GM23338 (cell line): Measurements from ENCODE around the gene PPP1R7.

Source experiments
- EZH2 ChIP-seq: fragments of 200-600 bp; sonication (generic); IDR thresholded peaks from one replicate; pipeline ENCODE4 v1.8.0; 2017; ENCODE audit warnings: antibody characterized with exemption, mild to moderate bottlenecking, low read depth; ENCODE audit not compliant: unreplicated experiment
- EZH2phosphoT487 ChIP-seq: fragments of 200-600 bp; sonication (generic); IDR thresholded peaks from one replicate; pipeline ENCODE4 v1.8.1; 2018; ENCODE audit warnings: antibody characterized with exemption; ENCODE audit not compliant: unreplicated experiment
- POLR2AphosphoS5 ChIP-seq: IDR thresholded peaks from 2 replicates; pipeline ENCODE4 v1.6.1; 2016; ENCODE audit warnings: antibody characterized with exemption, low read depth
- STAT1 ChIP-seq: IDR thresholded peaks from one replicate; pipeline ENCODE4 v1.6.1; 2016; ENCODE audit warnings: antibody characterized with exemption; ENCODE audit not compliant: unreplicated experiment
- TF ChIP-seq, protein P1 (sequence below), 2 experiments: fragments of 200-600 bp in 1 of 2; sonication (generic) in 1 of 2; conservative IDR thresholded peaks; 2 replicates each; pipeline versions ENCODE4 v1.5.1 to v1.6.1; 2016 to 2017; ENCODE audit warnings: antibody characterized with exemption in 2 of 2, low read depth in 2 of 2, mild to moderate bottlenecking in 2 of 2, moderate library complexity in 1 of 2
- TF ChIP-seq, protein P2 (sequence below): IDR thresholded peaks from one replicate; pipeline ENCODE4 v1.6.1; 2018; ENCODE audit warnings: antibody characterized with exemption; ENCODE audit not compliant: unreplicated experiment

DNA sequence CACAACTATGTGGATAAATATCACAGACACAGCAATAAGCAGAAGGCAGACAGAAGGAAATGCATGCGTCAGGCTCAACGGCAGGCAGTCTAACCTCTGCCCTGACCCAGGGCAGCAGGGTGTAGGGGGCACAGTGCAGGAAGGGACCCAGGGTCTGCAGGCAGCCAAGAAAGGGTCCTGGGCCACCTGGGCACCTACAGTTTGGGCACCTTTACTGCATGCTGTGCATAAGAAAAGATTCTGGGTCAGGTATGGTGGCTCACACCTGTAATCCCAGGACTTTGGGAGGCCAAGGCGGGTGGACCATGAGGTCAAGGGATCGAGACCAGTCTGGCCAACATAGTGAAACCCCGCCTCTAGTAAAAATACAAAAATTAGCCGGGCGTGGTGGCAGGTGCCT lies 18.7 kb upstream of the PPP1R7 start:
- TF ChIP-seq, protein P1, sequence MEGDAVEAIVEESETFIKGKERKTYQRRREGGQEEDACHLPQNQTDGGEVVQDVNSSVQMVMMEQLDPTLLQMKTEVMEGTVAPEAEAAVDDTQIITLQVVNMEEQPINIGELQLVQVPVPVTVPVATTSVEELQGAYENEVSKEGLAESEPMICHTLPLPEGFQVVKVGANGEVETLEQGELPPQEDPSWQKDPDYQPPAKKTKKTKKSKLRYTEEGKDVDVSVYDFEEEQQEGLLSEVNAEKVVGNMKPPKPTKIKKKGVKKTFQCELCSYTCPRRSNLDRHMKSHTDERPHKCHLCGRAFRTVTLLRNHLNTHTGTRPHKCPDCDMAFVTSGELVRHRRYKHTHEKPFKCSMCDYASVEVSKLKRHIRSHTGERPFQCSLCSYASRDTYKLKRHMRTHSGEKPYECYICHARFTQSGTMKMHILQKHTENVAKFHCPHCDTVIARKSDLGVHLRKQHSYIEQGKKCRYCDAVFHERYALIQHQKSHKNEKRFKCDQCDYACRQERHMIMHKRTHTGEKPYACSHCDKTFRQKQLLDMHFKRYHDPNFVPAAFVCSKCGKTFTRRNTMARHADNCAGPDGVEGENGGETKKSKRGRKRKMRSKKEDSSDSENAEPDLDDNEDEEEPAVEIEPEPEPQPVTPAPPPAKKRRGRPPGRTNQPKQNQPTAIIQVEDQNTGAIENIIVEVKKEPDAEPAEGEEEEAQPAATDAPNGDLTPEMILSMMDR (conservative IDR thresholded peaks at IDR 0.05; ENCODE audit: low read depth in 2 of 2) = no peak
- TF ChIP-seq EZH2 = no peak
- TF ChIP-seq, protein P2, sequence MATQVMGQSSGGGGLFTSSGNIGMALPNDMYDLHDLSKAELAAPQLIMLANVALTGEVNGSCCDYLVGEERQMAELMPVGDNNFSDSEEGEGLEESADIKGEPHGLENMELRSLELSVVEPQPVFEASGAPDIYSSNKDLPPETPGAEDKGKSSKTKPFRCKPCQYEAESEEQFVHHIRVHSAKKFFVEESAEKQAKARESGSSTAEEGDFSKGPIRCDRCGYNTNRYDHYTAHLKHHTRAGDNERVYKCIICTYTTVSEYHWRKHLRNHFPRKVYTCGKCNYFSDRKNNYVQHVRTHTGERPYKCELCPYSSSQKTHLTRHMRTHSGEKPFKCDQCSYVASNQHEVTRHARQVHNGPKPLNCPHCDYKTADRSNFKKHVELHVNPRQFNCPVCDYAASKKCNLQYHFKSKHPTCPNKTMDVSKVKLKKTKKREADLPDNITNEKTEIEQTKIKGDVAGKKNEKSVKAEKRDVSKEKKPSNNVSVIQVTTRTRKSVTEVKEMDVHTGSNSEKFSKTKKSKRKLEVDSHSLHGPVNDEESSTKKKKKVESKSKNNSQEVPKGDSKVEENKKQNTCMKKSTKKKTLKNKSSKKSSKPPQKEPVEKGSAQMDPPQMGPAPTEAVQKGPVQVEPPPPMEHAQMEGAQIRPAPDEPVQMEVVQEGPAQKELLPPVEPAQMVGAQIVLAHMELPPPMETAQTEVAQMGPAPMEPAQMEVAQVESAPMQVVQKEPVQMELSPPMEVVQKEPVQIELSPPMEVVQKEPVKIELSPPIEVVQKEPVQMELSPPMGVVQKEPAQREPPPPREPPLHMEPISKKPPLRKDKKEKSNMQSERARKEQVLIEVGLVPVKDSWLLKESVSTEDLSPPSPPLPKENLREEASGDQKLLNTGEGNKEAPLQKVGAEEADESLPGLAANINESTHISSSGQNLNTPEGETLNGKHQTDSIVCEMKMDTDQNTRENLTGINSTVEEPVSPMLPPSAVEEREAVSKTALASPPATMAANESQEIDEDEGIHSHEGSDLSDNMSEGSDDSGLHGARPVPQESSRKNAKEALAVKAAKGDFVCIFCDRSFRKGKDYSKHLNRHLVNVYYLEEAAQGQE = no peak
- TF ChIP-seq EZH2phosphoT487 = no peak
- TF ChIP-seq POLR2AphosphoS5 = no peak
- no peak for TF ChIP-seq STAT1
